ENCODE measurements around the gene SRGAP2B.
"Not testable (repeated sequence)": the region's sequence is repeated elsewhere in the genome, so short reads cannot be mapped to it uniquely, and the experiment has no call there.

GRCh38 chr1:145036019-145036418 is 59.1 kb downstream of the SRGAP2B start:
- TF ChIP-seq CTCF (IDR thresholded peaks at IDR 0.05; ENCODE audit: borderline replicate concordance, extremely low read depth, low read length, poor library complexity, severe bottlenecking); EZH2 (IDR thresholded peaks at IDR 0.05; ENCODE audit: borderline replicate concordance, low read depth, low read length, severe bottlenecking): not testable (repeated sequence)
